ENCODE data around the gene GATA5. TPM values are rescaled to one million over a fixed set of nuclear protein-coding genes. Genes with fewer than 3 reads are reported as not detected.

Gene GATA5
- polyA plus RNA-seq, 1 of the 3 experiments (the other 2 are of a cell fraction) = not detected

DNA sequence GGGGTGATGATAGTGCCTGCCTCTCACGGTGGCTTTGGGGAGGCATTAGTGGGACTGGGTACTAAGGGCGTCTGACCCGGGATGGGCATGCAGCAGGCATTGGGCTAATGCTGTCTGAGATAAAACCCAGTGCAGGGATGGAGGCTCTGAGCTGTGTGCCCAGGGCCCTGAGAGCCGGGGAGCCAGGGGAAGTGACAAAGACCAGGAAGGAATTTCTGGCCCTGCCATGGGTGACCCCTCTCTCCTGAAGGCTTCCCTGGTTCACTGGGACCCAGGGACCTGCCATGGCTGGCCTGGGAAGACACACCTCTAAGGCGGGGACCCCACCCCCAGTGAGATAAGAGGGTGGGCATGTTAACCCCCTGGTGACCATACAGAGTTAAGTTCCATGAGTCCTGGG, 3.9 kb upstream of the GATA5 start:
- TF ChIP-seq, protein P1, sequence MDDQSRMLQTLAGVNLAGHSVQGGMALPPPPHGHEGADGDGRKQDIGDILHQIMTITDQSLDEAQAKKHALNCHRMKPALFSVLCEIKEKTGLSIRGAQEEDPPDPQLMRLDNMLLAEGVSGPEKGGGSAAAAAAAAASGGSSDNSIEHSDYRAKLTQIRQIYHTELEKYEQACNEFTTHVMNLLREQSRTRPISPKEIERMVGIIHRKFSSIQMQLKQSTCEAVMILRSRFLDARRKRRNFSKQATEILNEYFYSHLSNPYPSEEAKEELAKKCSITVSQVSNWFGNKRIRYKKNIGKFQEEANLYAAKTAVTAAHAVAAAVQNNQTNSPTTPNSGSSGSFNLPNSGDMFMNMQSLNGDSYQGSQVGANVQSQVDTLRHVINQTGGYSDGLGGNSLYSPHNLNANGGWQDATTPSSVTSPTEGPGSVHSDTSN (IDR thresholded peaks at IDR 0.05) = no peak
- TF ChIP-seq JUND (IDR thresholded peaks at IDR 0.05) (no peak), ZBTB33 (IDR thresholded peaks at IDR 0.05; ENCODE audit: borderline replicate concordance, low read depth) (no peak), USF1 (IDR thresholded peaks at IDR 0.05; ENCODE audit: borderline replicate concordance, low read depth) (no peak), GATA2 (CRISPR knock-in tag; IDR thresholded peaks at IDR 0.05) (no peak), TCF12 (IDR thresholded peaks at IDR 0.05) (no peak), RFX5 (IDR thresholded peaks at IDR 0.05; ENCODE audit: low read length) (no peak), TAF1 (IDR thresholded peaks at IDR 0.05; ENCODE audit: borderline replicate concordance, low read depth, low read length) (no peak), FOXM1 (IDR thresholded peaks at IDR 0.05; ENCODE audit: low read depth) (no peak)
- no peaks in the 10 kb centered on the region for H4K20me1 ChIP-seq (ENCODE audit: insufficient read depth)
- no peaks in the 10 kb centered on the region for H3K79me2 ChIP-seq (ENCODE audit: insufficient read depth)
- DNase-seq = no peak
- 13% methylated on average over 4 of the region's 5 CpGs for WGBS (ENCODE audit: low lambda C conversion rate)
- H3K9me2 ChIP-seq = no peaks in the 10 kb centered on the region
- ChIA-PET CTCF (interaction anchor here (0.6 to 6.9 kb wide), 6 partner anchors 17 to 138 kb away, joined by 3 to 42 read pairs (median 4); no protein-coding TSS in a partner anchor), POLR2A (no interaction called here)
- no peaks in the 10 kb centered on the region; a peak in 1 of 4 replicates for H3K4me1 ChIP-seq (ENCODE audit: control insufficient read depth in 1 of 2, insufficient read depth in 2 of 2, low read depth in 1 of 2, low read length in 1 of 2)
- no peaks in the 10 kb centered on the region for H3K36me3 ChIP-seq (replicated peaks in 1 of 2; ENCODE audit: control insufficient read depth in 1 of 2, insufficient read depth in 2 of 2, low read length in 1 of 2)
- H2AFZ ChIP-seq (ENCODE audit: low read depth) = no peak overlapping the region
- no peaks in the 10 kb centered on the region for H3F3A ChIP-seq (replicated peaks; ENCODE audit: insufficient read depth)
- no peak overlapping the region for H3K4me3 ChIP-seq (ENCODE audit: low read depth in 2 of 2, low read length in 1 of 2)
- no peak overlapping the region for H3K9ac ChIP-seq
- no peaks in the 10 kb centered on the region for H3K9me3 ChIP-seq
- H3K27me3 ChIP-seq (ENCODE audit: insufficient read depth) = peaks cover 44% of the 10 kb centered on the region
- no peak overlapping the region for H3K4me2 ChIP-seq
- H3K27ac ChIP-seq (ENCODE audit: low read depth in 2 of 2, low read length in 1 of 2) = no peak overlapping the region

- no peaks in the 10 kb centered on the region for H3K9me3 ChIP-seq
- H2AFZ ChIP-seq (ENCODE audit: low read depth) = no peak overlapping the region
- no peak overlapping the region for H3K27ac ChIP-seq (ENCODE audit: low read depth in 2 of 2, low read length in 1 of 2)
- H4K20me1 ChIP-seq (ENCODE audit: insufficient read depth) = no peaks in the 10 kb centered on the region
- ChIA-PET POLR2A (no interaction called here), CTCF (interaction anchor here (0.9 to 6.9 kb wide), 7 partner anchors 8 to 138 kb away, joined by 3 to 42 read pairs (median 4); no protein-coding TSS in a partner anchor)
- H3K79me2 ChIP-seq (ENCODE audit: insufficient read depth) = no peaks in the 10 kb centered on the region
- no peaks in the 10 kb centered on the region for H3F3A ChIP-seq (replicated peaks; ENCODE audit: insufficient read depth)
- no peaks in the 10 kb centered on the region for H3K9me2 ChIP-seq
- no peak for TF ChIP-seq NFIC (IDR thresholded peaks at IDR 0.05; ENCODE audit: borderline replicate concordance)
- no peaks in the 10 kb centered on the region for H3K36me3 ChIP-seq (replicated peaks in 1 of 2; ENCODE audit: control insufficient read depth in 1 of 2, insufficient read depth in 2 of 2, low read length in 1 of 2)
- H3K27me3 ChIP-seq (ENCODE audit: insufficient read depth) = peaks cover 49% of the 10 kb centered on the region
- no peak overlapping the region for H3K4me3 ChIP-seq (ENCODE audit: low read depth in 2 of 2, low read length in 1 of 2)
- no peak overlapping the region for H3K4me2 ChIP-seq
- no peaks in the 10 kb centered on the region; a peak in 1 of 4 replicates for H3K4me1 ChIP-seq (ENCODE audit: control insufficient read depth in 1 of 2, insufficient read depth in 2 of 2, low read depth in 1 of 2, low read length in 1 of 2)
- no peak for DNase-seq
- 55% methylated on average over 12 of the region's 12 CpGs for WGBS (ENCODE audit: low lambda C conversion rate)
- no peak overlapping the region for H3K9ac ChIP-seq
These were observed 3.4 kb upstream of the GATA5 start for GRCh38 chr20:62479156-62479555.
